Stimulated activated CD4-positive, alpha-beta T cell treated with anti-CD3 and anti-CD28 coated beads, Interleukin-1b, Interleukin-23, amount 100 ng/mL, for 4 hours (primary cell): ENCODE results near the gene TMTC1.

Source experiments
- DNase-seq, 2 donors: peaks; one replicate each; pipeline ENCODE4 v3.0.0-alpha.2; 2020; ENCODE audit warnings: low read depth in 2 of 2

The TMTC1 gene

DNA sequence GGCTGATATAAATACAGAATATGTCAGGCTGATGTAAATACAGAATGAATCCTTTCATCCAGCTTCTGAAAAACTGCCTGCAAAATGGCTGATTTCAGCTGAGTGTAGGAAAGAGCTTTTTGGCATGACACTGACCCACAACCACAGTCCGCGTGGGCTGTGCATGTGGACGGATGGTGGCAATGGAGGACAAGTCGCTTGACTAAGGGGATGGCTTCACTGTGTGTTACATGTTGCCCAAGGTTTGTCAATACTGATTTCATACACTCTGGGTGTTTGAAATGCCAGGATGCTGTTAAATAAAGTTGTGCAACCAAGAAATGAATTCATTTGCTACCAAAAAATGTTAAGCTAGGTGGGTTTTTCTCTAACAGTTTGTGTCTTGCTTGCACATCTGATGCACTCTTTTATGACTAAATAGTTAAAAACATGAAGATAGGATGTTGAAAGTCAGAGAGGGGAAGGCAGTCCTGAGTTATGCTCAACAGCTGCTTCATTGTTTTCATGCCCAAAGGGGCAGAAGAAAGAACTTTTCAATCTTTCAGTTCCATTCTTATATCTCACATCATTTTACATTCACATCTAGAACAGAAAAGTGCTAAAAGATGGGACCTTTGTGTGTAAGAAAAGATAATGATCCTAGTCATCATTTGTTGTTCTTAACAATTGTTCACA, 249.8 kb downstream of the TMTC1 start:
- DNase-seq: no peak

DNA sequence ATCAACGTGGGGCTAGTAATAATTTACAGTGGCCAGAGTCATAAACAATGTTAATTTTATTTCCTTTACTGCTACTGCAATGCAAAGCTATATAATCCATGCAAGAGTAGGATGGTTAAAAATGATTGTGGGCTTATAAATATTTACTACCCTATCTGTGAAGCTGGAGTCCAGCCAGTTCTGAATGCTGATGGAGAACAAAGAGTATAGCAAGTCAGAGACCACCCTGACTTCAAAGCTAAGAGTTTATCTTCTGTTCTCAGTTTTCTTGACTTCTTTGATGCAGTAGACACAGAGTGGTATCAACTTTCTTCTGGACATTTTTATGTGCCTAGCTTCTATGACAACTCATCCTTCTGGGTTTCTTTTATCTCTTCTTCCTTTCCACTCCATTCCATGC, 252.3 kb downstream of the TMTC1 start:
- DNase-seq: no peak

DNA sequence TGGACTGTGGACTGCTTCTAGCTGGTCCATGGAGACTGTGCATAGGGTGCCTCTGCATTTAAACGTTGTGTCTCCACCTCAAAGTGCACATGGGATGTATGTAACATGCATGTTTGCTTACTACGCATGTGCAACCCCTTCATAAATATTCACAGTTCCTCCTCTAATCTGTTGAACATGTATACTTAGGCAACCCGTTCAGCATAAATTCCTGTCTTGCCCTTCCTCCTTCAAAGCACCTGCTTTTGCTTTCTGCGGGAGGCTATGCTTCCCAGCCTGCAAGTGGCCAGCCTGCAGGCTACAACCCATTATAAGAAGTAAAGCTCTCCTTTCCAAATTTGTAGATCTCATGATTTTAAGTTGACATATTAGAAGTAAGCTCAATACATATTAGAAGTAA, 253.3 kb downstream of the TMTC1 start:
- no peak for DNase-seq

DNA sequence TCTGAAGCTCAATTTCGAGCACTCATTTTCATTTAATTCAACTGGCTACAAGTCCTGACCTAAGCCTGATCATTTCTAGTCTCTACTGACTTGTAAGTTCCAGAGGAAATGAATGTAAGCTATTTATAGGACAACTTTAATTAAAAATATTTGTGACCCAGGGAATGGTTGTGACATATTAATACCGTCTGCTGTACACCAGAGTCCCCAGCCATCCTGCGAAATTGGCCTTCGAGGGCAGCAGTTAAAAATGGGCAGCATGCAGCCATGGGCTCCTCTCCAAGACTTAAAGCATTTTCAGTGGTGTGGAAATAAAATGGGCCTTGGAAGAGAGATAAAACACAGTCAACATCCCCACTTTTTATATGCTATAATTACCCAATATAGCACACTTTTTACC, 255.6 kb downstream of the TMTC1 start:
- no peak for DNase-seq

DNA sequence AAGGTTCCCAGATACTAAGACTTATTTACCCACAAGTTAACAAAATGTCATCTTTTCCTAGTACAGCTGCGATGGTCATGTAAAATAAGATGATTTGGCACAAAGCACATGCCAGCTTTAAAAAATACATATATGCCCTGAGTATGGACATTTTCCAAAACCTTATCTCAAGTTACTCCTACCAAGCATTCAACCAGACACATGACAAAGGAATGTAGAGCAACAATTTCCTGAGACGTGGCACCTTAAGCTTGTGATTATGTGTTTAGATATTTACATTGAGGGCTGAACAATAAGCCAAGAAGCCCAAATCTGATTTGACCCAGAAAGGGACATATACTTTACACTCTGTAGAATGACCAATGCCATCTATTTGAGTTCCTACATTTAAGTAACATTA, 261.8 kb downstream of the TMTC1 start:
- DNase-seq: no peak

DNA sequence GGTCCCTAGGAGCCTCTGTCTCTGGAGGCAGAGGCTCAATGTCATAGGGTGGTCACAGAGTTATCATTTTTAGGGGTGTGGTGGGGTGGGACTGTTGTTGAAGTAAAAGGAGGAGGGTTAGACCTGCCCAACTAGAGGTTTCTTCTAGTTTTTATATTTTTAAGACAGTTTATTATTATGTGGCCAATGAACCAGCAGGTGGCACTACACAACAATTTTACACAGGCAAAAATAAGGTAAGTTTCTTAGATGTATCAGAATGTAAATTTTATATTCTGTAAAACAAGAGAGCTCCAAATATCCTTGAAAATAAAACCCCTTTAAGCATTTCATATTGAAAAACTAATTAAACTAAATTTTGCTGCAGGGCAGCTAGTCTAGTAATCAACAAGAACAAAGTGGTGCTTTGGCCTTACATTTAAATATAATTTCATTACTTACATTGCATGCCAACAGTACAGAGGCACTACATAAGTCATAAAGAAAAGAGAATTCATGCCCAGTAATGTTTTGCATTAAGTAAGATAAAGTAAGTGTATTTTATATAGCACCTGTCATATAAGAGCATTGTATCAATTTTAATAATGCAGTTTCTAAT, 264.1 kb downstream of the TMTC1 start:
- DNase-seq: peak in 1 of 2 donors; percentile 7

DNA sequence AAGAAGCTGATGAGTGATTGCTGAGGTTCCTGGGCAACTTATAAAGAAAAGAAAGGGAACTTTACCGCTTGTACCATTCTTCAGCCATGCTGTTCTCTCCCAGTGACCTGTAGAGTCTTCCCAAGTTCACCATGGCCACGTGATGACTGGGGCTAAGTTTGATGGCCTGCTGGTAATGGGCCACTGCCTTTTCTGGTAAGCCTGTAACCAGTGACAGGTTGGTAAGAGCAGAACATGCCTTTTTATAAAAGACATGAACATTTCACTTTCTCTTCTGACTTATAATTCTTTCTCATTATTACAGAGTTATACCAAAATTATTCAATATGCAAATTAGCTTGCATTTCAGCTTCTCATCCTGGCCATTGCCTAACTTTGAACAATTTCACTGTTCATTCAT, 265.3 kb downstream of the TMTC1 start:
- DNase-seq: no peak

DNA sequence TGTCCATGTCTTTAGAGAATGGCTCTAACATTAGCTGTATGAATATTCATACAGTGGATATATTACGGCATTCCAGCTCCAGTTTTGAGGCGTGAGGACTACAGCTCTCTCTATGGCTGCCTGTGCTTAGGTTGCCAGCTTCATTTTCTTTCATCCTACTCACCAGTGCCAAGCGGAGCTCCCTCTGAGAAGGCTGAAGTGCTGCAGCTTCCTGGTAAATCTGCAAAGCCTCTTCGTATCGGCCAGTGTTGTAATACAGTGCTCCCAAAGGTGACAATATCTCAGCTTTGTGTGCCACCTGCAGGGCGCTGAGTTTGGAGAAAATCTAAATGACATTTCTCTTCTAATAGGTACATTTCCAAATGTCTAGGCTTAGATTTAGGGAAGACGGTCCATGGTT, 266.5 kb downstream of the TMTC1 start:
- no peak for DNase-seq

DNA sequence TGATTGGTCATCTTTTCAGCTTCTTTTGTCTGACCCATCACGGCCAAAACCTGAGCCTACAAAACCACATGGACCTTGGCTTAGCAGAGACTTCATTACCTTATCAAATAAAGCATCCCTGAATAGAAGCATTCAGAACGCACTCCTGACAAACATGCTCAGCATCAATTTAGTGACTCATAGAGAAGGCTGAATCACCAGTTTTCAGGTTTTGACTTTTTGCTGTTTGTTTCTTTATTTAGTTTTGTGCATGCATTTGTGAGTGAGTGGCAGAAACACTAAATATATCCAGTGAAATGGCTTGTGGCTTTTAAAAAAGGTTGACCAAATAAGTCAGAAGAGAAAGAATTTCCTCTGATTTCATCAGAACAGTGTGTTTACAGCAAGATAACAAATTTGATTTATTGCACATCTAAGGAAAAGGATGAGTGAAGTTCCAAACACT, 267.3 kb downstream of the TMTC1 start:
- no peak for DNase-seq

DNA sequence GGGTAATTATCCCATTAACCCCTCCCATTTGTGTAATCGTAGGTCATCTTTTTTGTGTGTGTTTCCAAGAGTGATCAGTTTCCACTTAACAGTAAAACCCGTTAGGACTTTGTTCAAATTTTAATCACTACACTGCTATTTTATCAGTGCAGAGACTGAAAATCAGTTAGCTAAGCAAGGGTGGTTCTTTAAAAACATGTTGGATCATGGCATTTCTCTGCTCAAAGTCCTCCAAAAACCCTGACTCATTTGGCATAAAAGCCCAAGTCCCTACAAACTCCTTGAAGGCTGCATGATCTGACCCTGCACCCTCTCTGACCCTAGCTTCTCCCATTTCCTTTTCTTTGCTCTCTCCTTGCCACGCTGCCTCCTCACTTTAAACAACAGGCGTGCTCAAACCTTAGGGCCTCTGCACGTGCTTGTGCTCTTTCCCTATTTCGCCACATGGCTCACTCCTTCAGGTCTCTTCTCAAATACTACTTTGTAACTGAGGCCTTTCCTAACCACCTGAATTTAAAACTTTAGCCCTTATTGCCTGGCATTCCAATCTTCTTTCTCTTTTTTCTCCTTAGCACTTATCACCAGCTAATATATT, 273.1 kb downstream of the TMTC1 start:
- no peak for DNase-seq

DNA sequence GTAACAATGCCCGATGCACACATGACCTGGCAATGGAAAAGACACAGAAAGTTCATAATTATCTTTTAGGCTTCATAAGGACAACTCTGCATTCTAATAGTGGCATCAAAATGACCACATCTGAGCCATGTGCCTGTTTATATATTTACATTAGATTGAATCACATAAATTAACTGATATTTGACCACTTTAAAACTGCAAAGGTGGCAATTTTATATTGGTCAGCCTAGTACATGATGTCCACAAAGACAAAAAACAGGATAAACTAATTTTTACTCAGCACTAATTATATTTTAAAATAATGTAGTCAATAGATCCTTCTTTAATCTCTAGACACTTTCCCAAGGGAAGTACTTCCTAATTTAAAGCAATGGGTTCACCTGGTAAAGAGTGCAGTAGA, 274.2 kb downstream of the TMTC1 start:
- DNase-seq: no peak

DNA sequence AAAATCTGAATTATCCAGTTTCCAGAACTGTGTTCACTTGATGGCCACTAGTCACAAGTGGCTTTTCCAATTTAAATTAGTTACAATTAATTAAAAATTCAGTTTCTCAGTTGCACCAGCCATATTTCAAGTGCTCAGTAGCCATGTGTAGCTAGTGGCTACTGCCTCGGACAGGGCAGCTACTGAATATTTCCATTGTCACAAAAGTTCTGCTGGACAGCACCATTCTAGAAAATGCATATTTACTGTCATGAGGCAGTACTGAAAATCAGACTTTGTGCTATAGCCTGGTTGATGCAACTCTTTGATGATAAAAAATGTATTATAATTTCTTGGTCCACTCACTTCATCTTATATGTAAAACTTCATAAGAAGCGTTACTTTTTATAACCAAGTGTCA, 274.8 kb downstream of the TMTC1 start:
- no peak for DNase-seq

DNA sequence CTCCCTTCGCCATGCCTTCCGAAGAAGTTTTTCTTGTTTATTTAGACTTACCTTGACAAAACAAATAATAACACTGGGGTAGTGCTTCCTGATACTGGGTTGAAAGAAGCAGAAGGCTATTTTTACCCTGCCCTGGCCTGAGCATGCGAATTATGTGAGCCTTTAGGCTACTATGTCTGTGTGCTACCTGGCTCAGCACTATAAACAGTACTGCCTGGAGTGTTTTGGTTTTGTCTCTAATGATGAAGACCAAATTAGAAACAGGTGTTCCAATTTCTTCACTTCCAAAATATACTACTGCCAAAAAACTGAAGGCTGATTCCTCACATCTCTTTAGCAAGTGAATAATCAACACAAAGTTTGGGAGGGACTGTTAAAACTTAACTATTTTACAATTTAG, 278.6 kb downstream of the TMTC1 start:
- no peak for DNase-seq

DNA sequence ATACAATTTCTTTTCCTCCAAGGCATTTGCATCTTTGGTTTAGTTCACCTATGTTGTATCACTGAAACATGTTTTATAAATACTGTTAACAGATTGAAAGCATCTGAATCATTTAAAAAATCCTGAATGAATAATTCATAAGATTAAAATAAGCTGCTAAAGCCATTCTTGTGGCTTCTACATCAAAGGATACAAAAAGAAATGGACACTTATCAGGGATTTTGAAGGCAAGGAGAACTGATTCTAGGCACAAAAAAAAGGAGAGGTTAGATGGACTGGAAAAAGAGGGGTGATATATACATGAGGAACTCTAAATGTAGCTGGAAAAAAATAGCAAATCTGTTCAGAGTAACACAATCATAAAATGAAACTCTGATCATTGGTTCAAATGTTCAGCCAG, 280.5 kb downstream of the TMTC1 start:
- DNase-seq: no peak

DNA sequence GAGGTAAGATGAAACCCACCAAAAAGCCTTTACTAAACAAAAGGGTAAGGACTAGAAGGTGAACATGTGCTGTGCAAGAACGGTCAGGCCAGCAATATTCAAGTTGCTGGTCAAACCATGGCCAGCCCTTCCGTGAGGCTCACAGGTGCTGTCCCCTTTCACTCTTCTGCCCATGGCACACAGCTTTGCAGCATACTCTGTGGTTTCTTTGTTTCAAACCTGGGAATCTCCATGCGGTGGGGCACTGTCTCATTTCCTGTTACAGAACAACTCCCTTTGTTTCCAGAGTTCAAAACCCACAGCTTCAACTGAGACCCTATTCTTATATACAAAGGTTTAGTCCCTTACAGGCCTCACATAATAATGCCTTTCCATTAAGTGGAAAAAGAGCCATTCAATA, 284.5 kb downstream of the TMTC1 start:
- DNase-seq: no peak

DNA sequence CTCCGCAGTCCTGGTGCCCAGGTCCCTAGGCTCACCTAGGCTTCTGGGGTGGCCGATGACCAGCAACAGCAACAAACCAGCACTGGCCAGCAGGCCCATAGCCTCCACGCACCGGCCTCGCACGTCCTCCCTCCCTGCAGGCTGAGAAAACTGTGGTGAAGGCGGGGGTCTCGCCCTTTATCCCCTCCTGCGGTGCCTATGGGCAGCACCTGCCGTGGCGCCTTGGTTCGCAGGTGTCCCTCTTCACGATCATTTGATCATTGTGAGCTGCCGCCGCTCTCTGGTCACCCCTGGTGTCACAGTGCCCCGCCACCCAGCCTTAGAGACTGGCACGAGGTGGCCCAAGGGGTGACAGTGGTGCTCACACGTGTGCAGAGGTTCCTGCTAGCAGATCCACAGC, 286.2 kb downstream of the TMTC1 start, which contains the start of gene OVCH1:
TSS of gene OVCH1 (minus strand) at position 99 of the 400 bp plus-strand sequence. CDS start at position 99, 0 bp downstream.
- no peak for DNase-seq

DNA sequence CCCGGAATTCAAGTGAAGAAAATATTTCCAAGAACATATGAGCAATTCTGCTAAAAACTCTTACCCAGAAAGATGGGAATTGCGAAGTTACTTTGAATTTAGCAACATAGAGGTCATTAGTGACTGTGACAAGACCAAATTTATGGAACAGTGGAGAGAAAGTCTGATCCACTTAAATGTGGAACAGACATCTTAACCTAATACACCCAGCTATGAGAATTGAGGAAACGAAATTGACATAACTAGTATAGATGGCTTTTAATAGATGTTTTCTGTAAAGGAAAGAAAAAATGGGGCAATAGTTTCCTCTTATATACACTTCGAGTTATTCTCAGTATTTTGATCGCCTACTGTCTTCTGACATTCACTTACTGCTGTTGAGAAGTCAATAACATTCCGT, 290.9 kb downstream of the TMTC1 start:
- DNase-seq: no peak

DNA sequence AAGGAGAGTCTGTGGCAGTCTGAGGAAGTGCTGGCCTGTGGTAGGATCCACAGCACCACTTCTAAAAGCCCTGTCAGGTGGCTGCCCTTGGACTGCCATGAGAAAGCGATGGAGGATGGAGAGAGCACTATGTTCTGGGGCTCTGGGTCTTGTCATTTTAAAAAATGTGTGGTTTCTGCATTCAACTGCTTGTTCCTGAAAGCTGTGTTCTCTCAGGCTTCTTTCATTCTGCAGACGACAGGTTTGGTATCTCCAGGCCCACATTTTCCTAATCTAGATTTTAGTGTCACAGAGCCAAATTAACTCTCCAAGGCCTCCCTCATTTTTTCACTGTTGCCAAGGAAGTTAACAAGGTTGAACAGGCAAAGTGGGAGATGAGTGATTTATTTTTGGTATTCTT, 296.8 kb downstream of the TMTC1 start:
- no peak for DNase-seq

DNA sequence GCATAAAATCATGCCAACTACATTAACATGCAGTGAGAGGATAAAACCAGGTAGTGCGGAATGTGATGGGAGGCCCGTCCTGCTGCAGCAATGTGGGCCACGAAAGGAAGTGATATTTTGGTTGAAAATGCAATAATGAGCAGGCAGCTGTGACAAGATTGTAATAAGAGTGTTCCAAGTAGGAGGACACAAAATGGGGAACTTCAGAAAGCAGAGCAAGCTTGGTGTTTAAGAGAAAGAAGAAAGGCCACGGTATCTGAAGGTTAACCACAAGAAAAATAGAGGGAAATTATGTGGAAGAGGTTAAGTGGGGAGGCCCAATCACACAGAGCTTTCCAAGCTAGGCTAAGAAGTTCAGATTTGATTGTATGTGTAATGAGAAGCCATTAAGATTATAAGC, 320.5 kb downstream of the TMTC1 start:
- DNase-seq: no peak

DNA sequence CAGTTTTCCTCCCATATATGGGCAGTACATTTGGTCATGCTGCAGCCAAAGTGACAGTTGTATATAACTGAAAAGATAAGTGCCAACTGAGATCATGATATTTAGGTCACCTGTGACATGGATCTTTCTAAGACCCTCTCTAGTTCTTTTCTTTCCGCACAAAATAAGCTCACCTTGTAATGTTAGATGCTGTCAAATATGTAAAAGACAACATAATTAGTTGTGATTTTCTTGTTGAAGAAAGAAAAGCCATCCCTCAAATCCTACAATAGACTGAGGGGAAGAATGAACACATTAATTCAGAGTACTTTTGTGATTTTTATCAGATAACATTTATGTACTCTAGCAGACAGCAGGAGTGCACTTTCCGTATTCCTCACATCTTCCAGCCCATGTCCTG, 323.7 kb downstream of the TMTC1 start:
- no peak for DNase-seq

DNA sequence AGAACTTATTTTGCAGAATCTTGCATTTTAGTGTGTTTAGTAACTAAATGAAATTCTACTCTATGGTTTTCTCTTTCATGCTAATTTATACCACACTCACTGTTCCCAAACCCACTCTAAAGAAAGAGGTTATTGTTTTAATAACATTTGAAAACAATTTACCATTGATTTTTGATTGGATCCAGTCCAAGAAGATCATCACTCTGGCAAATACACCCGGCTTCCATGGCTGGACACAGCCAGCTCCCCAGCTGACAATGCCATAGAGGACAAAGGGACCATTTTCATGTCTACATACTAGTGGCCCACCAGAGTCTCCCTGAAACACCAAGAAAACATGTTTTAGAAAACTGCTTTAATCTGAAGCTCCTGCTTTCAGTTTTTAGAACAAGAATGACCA, 328.7 kb downstream of the TMTC1 start:
- DNase-seq: no peak

DNA sequence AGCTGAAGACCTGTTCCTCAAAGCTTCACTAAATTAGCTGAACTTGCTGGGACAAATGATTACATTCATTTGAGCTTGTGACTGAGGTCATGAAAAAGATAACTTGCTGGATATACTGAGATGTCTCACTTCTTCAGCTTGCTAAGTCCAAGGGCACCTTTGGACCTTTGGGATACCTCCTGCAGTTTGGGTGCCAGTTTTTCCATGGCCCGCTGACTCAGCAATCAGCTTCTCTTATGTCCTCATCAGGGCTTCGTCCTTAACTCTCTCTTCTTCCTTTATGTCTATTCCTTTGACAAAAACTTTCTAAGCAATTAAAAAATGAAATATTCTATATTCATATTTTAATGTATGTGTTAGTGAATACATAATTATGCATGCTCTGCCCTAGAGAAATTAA, 331.9 kb downstream of the TMTC1 start:
- no peak for DNase-seq
